ENCODE measurements around the gene SETBP1.

The SETBP1 gene

DNA sequence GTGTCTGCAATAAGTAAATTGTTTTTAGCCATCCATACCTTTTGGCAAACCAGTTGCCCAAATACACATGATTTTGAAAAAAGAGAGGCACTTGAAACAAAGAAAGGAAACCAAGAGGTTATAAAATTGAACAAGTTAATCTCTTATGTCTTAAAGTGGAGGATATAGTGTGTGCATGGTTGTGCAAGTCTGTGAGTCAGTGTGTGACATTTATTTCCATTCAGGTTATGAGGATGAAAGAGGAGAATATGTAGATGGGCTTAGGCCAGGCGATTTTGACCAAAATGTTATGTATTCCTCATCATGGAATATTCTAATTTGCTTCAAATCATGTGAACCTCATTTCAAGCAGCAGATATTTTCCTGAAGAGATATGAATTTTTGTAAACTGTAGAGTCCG is 123.3 kb downstream of the SETBP1 start:
- Histone ChIP-seq H3F3A (ENCODE audit: control insufficient read depth, insufficient read depth) (no peaks in the 10 kb centered on the region), H3K9me2 (replicated peaks; ENCODE audit: control insufficient read depth, low read length) (no peaks in the 10 kb centered on the region), H3K27ac (ENCODE audit: low read depth, low read length) (no peak overlapping the region), H3K4me3 (ENCODE audit: low read length) (no peak overlapping the region), H3K4me2 (ENCODE audit: low read length) (no peak overlapping the region), H4K20me1 (ENCODE audit: control insufficient read depth, insufficient read depth, low read depth, low read length) (no peaks in the 10 kb centered on the region), H3K79me2 (ENCODE audit: control insufficient read depth, low read length) (no peaks in the 10 kb centered on the region), H3K27me3 (ENCODE audit: control insufficient read depth, low read length) (no peaks in the 10 kb centered on the region), H3K4me1 (ENCODE audit: control insufficient read depth, low read length) (peaks cover 9% of the 10 kb centered on the region), H3K36me3 (ENCODE audit: control insufficient read depth, low read length) (peaks cover 10% of the 10 kb centered on the region), H3K9me3 (ENCODE audit: control insufficient read depth, insufficient read depth, low read length) (no peaks in the 10 kb centered on the region)
- TF ChIP-seq EZH2phosphoT487 (IDR thresholded peaks at IDR 0.05; ENCODE audit: borderline replicate concordance, low read length): no peak
- TF ChIP-seq CTCF (IDR thresholded peaks at IDR 0.05; ENCODE audit: low read depth, low read length, poor library complexity, severe bottlenecking): no peak

DNA sequence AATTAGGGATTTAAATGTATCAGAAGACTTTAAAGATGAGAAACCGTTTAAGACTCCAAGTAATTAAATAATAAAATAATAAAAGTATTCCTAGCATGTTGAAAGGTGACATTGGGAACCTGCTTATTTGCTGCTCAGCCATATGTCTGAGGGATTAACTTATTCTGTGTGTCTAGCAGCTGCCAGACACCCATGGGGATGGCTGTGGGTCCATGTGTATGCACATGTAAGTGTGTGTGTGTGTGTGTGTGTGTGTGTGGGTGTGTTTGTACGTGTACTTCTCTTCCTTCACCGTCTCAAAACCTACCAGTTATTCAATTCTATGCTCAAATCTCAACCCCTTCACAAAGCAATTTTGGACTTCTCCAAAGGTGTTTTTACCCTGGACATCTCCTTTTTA is 124.5 kb downstream of the SETBP1 start:
- Histone ChIP-seq H3F3A (ENCODE audit: control insufficient read depth, insufficient read depth) (no peaks in the 10 kb centered on the region), H3K36me3 (ENCODE audit: control insufficient read depth, low read length) (peaks cover 8% of the 10 kb centered on the region), H3K27ac (ENCODE audit: low read depth, low read length) (no peak overlapping the region), H3K9me2 (replicated peaks; ENCODE audit: control insufficient read depth, low read length) (no peaks in the 10 kb centered on the region), H3K4me2 (ENCODE audit: low read length) (no peak overlapping the region), H4K20me1 (ENCODE audit: control insufficient read depth, insufficient read depth, low read depth, low read length) (no peaks in the 10 kb centered on the region), H3K9me3 (ENCODE audit: control insufficient read depth, insufficient read depth, low read length) (no peaks in the 10 kb centered on the region), H3K79me2 (ENCODE audit: control insufficient read depth, low read length) (no peaks in the 10 kb centered on the region), H3K4me3 (ENCODE audit: low read length) (no peak overlapping the region), H3K4me1 (ENCODE audit: control insufficient read depth, low read length) (peaks cover 2% of the 10 kb centered on the region), H3K27me3 (ENCODE audit: control insufficient read depth, low read length) (no peaks in the 10 kb centered on the region)
- no peak for TF ChIP-seq EZH2phosphoT487 (IDR thresholded peaks at IDR 0.05; ENCODE audit: borderline replicate concordance, low read length)
- TF ChIP-seq CTCF (IDR thresholded peaks at IDR 0.05; ENCODE audit: low read depth, low read length, poor library complexity, severe bottlenecking): no peak

GRCh38 chr18:44805643-44806042 is 125.0 kb downstream of the SETBP1 start:
- H3K9me2 ChIP-seq (replicated peaks; ENCODE audit: control insufficient read depth, low read length): no peaks in the 10 kb centered on the region

More at GRCh38 chr18:44805643-44806042, 125.0 kb downstream of the SETBP1 start:
- no peaks in the 10 kb centered on the region for H3K79me2 ChIP-seq (ENCODE audit: control insufficient read depth, low read length)
- TF ChIP-seq EZH2phosphoT487 (IDR thresholded peaks at IDR 0.05; ENCODE audit: borderline replicate concordance, low read length) (no peak), CTCF (IDR thresholded peaks at IDR 0.05; ENCODE audit: low read depth, low read length, poor library complexity, severe bottlenecking) (peak; percentile 18)
- no peak overlapping the region for H3K4me2 ChIP-seq (ENCODE audit: low read length)
- H3K9me3 ChIP-seq (ENCODE audit: control insufficient read depth, insufficient read depth, low read length): no peaks in the 10 kb centered on the region
- H4K20me1 ChIP-seq (ENCODE audit: control insufficient read depth, insufficient read depth, low read depth, low read length): no peaks in the 10 kb centered on the region
- peaks cover 4% of the 10 kb centered on the region for H3K36me3 ChIP-seq (ENCODE audit: control insufficient read depth, low read length)
- H3K27me3 ChIP-seq (ENCODE audit: control insufficient read depth, low read length): no peaks in the 10 kb centered on the region
- no peak overlapping the region for H3K27ac ChIP-seq (ENCODE audit: low read depth, low read length)
- no peak overlapping the region for H3K4me3 ChIP-seq (ENCODE audit: low read length)
- no peaks in the 10 kb centered on the region for H3F3A ChIP-seq (ENCODE audit: control insufficient read depth, insufficient read depth)
- H3K4me1 ChIP-seq (ENCODE audit: control insufficient read depth, low read length): no peaks in the 10 kb centered on the region
